BJ (cell line): ENCODE results near the gene LRRC10B. TPM values are rescaled to one million over a fixed set of nuclear protein-coding genes. Genes with fewer than 3 reads are reported as not detected.

Experiments used
- CTCF ChIA-PET: fragments of 350-600 bp; formaldehyde crosslinking; extraction: SDS; loops from one replicate; lab custom pipeline; 2021; ENCODE audit warnings: antibody characterized with exemption, inconsistent platforms; lab: Yijun Ruan, JAX
- POLR2A ChIA-PET: fragments of 300-600 bp; sonication (Branson Sonifier 250); formaldehyde crosslinking; extraction: SDS; loops from one replicate; lab custom pipeline; 2021; ENCODE audit warnings: antibody characterized with exemption; lab: Charles Lee
- DNase-seq: peaks from one replicate; pipeline ENCODE4 v3.0.0-alpha.2; 2011; ENCODE audit warnings: low read depth
- H3K27me3 ChIP-seq: 2 replicates; pipeline ENCODE4 v1.6.0; 2011; ENCODE audit warnings: low read length; ENCODE audit not compliant: control insufficient read depth, insufficient read depth
- H3K36me3 ChIP-seq: 2 replicates; pipeline ENCODE4 v1.5.1; 2011; ENCODE audit warnings: low read length; ENCODE audit not compliant: control insufficient read depth, insufficient read depth
- H3K4me3 ChIP-seq: 2 replicates; pipeline ENCODE4 v1.5.1; 2011; ENCODE audit warnings: low read depth, mild to moderate bottlenecking, control low read depth, low read length
- polyA plus RNA-seq: library from polyadenylated mRNA; depleted of rRNA; stranded (reverse); fragments of >200 nt; gene quantifications from 2 replicates; pipeline ENCODE4 v1.2.3, GENCODE V29; 2011
- TF ChIP-seq, protein P1 (sequence below): IDR thresholded peaks from 2 replicates; pipeline ENCODE4 v1.5.1; 2011; ENCODE audit warnings: low read depth, mild to moderate bottlenecking, control low read depth, inconsistent platforms, low read length, moderate library complexity; ENCODE audit not compliant: insufficient read depth

LRRC10B gene
- polyA plus RNA-seq, 1 experiment: 0.02 TPM

GRCh38 chr11:61516191-61516590 is 7.6 kb downstream of the LRRC10B start:
- H3K36me3 ChIP-seq: no peaks in the 10 kb centered on the region
- peaks cover 10% of the 10 kb centered on the region; the same call in 1 of the 2 replicates for H3K27me3 ChIP-seq
- H3K4me3 ChIP-seq: peak overlapping the region; percentile 5; the same call in 1 of the 2 replicates
- CTCF ChIA-PET: interaction anchor here (0.7 to 9.1 kb wide), 46 partner anchors 7 to 218 kb away, joined by 3 to 200 read pairs (median 9); partner anchors contain the start of genes CPSF7, DAGLA, LRRC10B and SDHAF2
- POLR2A ChIA-PET: interaction anchor here (0.9 kb wide), 1 partner anchor 39 kb away, joined by 3 read pairs; no protein-coding TSS in a partner anchor
- TF ChIP-seq, protein P1, sequence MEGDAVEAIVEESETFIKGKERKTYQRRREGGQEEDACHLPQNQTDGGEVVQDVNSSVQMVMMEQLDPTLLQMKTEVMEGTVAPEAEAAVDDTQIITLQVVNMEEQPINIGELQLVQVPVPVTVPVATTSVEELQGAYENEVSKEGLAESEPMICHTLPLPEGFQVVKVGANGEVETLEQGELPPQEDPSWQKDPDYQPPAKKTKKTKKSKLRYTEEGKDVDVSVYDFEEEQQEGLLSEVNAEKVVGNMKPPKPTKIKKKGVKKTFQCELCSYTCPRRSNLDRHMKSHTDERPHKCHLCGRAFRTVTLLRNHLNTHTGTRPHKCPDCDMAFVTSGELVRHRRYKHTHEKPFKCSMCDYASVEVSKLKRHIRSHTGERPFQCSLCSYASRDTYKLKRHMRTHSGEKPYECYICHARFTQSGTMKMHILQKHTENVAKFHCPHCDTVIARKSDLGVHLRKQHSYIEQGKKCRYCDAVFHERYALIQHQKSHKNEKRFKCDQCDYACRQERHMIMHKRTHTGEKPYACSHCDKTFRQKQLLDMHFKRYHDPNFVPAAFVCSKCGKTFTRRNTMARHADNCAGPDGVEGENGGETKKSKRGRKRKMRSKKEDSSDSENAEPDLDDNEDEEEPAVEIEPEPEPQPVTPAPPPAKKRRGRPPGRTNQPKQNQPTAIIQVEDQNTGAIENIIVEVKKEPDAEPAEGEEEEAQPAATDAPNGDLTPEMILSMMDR: no peak
- DNase-seq: no peak

- H3K4me3 ChIP-seq: peak overlapping the region; percentile 5; the same call in 1 of the 2 replicates
- DNase-seq: no peak
- peaks cover 7% of the 10 kb centered on the region; the same call in 1 of the 2 replicates for H3K27me3 ChIP-seq
- ChIA-PET POLR2A (interaction anchor here (0.9 kb wide), 1 partner anchor 40 kb away, joined by 3 read pairs; no protein-coding TSS in a partner anchor), CTCF (interaction anchor here (0.7 to 9.1 kb wide), 53 partner anchors 8 to 217 kb away, joined by 3 to 200 read pairs (median 8); partner anchors contain the start of genes CPSF7, DAGLA, LRRC10B and SDHAF2)
- TF ChIP-seq, protein P1: peak; percentile 99
- H3K36me3 ChIP-seq: no peaks in the 10 kb centered on the region
Measured at GRCh38 chr11:61516675-61517572, 8.4 kb downstream of the LRRC10B start.

- H3K36me3 ChIP-seq: no peaks in the 10 kb centered on the region
- H3K27me3 ChIP-seq: peaks cover 7% of the 10 kb centered on the region
- TF ChIP-seq, protein P1: no peak
- ChIA-PET CTCF (interaction anchor here (1.3 to 9.1 kb wide), 23 partner anchors 9 to 120 kb away, joined by 3 to 200 read pairs (median 15); partner anchors contain the start of gene LRRC10B), POLR2A (no interaction called here)
- DNase-seq: no peak
- H3K4me3 ChIP-seq: no peak overlapping the region
Measured at GRCh38 chr11:61518032-61518795, 9.7 kb downstream of the LRRC10B start.

- TF ChIP-seq, protein P1: no peak
- ChIA-PET POLR2A (no interaction called here), CTCF (interaction anchor here (0.7 to 3.7 kb wide), 7 partner anchors 8 to 116 kb away, joined by 3 to 16 read pairs (median 4); no protein-coding TSS in a partner anchor)
- peaks cover 19% of the 10 kb centered on the region for H3K27me3 ChIP-seq
- H3K4me3 ChIP-seq: no peak overlapping the region
- no peak for DNase-seq
- H3K36me3 ChIP-seq: no peaks in the 10 kb centered on the region
Measured at GRCh38 chr11:61522881-61523280, 14.3 kb downstream of the LRRC10B start.
